Neural progenitor cell (in vitro differentiated cells): Measurements from ENCODE around the gene ABL2.
"Not testable (repeated sequence)": the region's sequence is repeated elsewhere in the genome, so short reads cannot be mapped to it uniquely, and the experiment has no call there.

Source experiments
- EZH2 ChIP-seq: fragments of 200-600 bp; sonication (generic); IDR thresholded peaks from 2 replicates; pipeline ENCODE4 v1.6.1; 2017; ENCODE audit warnings: antibody characterized with exemption, mild to moderate bottlenecking, moderate library complexity
- EZH2phosphoT487 ChIP-seq: fragments of 200-600 bp; sonication (generic); IDR thresholded peaks from 2 replicates; pipeline ENCODE4 v1.6.1; 2017; ENCODE audit warnings: antibody characterized with exemption
- TF ChIP-seq, protein P1 (sequence below): fragments of 200-600 bp; sonication (generic); IDR thresholded peaks from 2 replicates; pipeline ENCODE4 v1.5.1; 2017; ENCODE audit warnings: antibody characterized with exemption, mild to moderate bottlenecking

DNA sequence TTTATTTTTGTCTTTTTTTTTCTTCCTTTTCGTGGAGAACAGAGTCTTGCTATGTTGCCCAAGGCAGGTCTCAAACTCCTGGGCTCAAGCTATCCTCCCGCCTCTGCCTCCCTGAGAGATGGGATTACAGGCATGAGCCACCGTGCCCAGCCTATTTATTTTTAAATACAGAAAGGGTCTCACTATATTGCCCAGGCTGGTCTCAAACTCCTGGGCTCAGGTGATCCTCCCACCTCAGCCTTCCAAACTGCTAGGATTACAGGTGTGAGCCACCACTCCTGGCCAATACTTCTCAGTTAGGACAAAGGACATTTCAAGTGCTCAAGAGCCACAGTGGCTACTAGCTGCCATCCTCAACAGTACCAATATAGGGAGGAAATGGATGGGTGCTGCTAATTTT is 16.2 kb downstream of the ABL2 start:
- TF ChIP-seq, protein P1, sequence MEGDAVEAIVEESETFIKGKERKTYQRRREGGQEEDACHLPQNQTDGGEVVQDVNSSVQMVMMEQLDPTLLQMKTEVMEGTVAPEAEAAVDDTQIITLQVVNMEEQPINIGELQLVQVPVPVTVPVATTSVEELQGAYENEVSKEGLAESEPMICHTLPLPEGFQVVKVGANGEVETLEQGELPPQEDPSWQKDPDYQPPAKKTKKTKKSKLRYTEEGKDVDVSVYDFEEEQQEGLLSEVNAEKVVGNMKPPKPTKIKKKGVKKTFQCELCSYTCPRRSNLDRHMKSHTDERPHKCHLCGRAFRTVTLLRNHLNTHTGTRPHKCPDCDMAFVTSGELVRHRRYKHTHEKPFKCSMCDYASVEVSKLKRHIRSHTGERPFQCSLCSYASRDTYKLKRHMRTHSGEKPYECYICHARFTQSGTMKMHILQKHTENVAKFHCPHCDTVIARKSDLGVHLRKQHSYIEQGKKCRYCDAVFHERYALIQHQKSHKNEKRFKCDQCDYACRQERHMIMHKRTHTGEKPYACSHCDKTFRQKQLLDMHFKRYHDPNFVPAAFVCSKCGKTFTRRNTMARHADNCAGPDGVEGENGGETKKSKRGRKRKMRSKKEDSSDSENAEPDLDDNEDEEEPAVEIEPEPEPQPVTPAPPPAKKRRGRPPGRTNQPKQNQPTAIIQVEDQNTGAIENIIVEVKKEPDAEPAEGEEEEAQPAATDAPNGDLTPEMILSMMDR, result not testable (repeated sequence)
- TF ChIP-seq EZH2, EZH2phosphoT487: not testable (repeated sequence)
